Hepatic stellate cell (primary cell): Measurements from ENCODE around the gene KLRD1.
A peak's percentile ranks its signal among the peaks of the same experiment; 100 is the strongest.
"Not testable (repeated sequence)": the region's sequence is repeated elsewhere in the genome, so short reads cannot be mapped to it uniquely, and the experiment has no call there.

ENCODE experiments used
- DNase-seq: peaks from one replicate; pipeline ENCODE4 v3.0.0; 2011; ENCODE audit warnings: low spot score

The KLRD1 gene, protein sequence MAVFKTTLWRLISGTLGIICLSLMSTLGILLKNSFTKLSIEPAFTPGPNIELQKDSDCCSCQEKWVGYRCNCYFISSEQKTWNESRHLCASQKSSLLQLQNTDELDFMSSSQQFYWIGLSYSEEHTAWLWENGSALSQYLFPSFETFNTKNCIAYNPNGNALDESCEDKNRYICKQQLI

GRCh38 chr12:10307630-10308029, at the start of gene KLRD1:
KLRD1 (plus strand) TSS chr12:10307870; CDS start chr12:10308078, 208 bp downstream.
- DNase-seq, result no peak

DNA sequence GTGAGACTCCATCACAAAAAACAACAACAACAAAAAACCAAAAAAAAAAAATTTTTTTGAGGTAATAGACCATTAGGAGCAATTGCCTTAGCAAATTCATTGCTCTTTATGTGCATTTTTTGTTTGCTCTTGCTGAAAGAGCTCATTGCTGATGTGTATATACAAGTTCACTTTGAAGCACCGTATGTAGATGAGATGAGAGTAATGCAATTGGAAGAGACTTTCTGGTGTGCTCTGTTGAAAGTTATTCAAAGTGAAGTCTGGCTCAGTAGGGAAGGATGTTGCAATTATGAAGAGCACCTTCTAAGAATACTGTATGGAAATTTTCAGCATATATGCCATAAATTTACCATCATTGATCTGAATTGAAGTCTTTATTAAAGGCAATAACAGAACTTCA, 46.7 kb upstream of the KLRD1 start:
- no peak for DNase-seq

- DNase-seq, result no peak
Observed at GRCh38 chr12:10268037-10268436, 39.6 kb upstream of the KLRD1 start.

- no peak for DNase-seq
Observed at GRCh38 chr12:10272467-10272866, 35.2 kb upstream of the KLRD1 start.

DNA sequence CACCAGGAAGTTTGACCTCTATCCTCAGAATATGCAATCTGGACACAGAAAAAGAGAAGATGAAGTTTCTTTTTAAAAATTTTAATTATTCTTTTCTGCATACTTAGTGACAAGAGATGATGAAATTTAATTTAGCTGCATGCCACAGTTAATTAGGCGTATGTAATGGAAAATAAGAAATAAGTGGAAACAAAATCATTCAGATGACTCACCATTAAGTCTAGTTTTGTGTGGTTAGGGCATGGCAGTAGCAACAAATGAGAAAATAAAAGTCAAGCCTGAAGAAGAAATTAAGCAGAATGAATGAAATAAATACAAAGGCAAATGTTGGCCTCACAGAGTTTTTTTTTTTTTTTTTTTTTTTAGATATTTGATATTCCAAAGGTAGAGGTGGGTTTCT, 30.9 kb upstream of the KLRD1 start:
- DNase-seq, result no peak

DNA sequence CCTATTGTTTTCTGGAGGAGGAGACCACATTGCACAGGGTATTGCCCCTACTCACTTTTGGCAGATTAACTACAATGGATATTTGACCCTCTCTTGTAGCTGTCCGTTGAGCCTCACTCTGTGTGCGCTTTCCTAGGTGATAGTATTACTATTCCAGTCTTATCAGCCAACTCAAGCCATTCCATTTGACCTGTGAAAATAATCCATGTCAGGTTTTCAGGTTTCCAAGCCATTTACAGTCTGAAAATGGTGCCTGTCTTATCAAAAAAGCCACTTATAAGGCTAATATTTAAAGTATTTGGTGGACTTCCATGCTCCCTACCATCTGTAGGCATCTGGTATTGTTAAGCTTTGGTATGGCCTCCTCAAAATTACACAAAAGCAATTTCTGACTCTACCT, 29.6 kb upstream of the KLRD1 start:
- DNase-seq, result no peak

DNA sequence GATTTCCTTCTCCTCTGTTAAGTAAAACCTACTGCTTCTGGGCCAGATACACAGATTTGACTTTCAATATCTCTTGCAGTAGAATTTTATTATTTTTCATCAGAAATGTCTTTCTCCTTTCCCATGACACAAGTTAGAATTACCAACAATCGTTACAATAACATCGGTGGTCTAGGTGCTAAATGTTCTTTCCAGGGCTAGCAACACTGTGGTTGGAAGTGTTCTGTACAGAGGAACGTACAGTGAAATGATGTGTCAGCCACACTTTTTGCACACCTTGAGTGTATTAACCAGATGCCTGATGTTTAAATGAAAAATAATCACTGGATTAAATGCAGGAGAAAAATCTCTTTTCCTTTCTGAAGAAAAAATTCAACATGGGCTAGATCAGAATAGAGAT, 27.7 kb upstream of the KLRD1 start:
- no peak for DNase-seq

DNA sequence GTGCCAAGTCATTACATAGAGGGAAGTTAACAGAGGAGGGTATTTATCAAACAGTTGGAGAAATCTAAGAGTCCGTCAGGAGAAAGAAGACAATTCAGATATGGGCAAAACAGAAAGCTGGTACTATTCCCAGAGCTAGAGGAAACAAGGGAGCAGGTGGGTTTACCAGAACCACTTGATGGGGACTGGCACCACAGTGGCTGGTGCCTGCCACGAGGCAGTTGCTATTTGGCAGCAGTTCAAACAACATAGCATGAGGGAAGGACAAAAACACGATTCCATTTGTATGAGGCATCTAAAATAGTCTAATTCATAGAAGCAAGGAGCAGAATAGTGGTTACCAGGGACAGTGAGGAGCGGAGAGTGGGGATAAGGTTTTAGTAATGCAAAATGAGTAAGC, 24.6 kb upstream of the KLRD1 start:
- DNase-seq, result no peak

GRCh38 chr12:10285919-10286318, 21.8 kb upstream of the KLRD1 start:
- DNase-seq, result no peak

- no peak for DNase-seq
Observed at GRCh38 chr12:10289005-10289754, 18.5 kb upstream of the KLRD1 start.

- no peak for DNase-seq
Observed at GRCh38 chr12:10291030-10291429, 16.6 kb upstream of the KLRD1 start.

- no peak for DNase-seq
Observed at GRCh38 chr12:10293151-10293550, 14.5 kb upstream of the KLRD1 start.

- no peak for DNase-seq
Observed at GRCh38 chr12:10293570-10294227, 14.0 kb upstream of the KLRD1 start.

DNA sequence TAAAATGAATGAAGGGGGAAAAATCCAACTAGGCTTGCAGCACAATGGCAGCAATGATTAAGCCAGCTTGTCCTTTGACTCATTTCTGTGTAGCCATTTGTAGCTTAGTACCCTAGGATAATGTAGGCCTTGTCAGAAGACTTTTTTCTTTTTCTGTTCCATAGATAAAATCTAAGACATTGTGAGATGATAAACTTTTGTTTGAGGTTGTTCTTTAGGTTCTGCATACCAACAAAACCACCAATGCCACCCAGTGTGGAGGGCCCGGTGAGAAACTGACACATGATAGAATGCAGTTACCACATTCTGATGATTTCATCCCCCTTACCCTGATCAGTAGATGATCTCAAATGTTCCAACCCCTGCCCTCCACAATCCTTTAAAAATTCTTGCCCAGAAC, 6.6 kb upstream of the KLRD1 start:
- DNase-seq, result no peak

DNA sequence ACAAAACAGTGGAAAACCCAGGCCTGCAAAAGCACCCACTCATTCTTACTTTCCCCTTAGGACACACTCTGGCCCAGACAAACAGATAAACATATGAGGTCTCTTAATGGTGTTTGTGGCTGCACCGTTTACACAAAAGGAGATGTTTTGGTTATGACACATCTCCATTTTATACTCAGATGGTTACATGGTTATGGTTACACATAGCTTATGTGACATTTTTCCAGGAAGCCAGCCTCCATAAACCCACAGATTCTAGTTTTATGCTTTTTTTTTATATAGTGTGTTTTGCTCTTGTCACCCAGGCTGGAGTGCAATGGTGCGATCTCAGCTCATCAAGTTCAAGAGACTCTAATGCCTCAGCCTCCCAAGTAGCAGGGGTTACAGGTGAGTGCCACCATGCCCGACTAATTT, 3.5 kb upstream of the KLRD1 start:
- DNase-seq, result no peak

GRCh38 chr12:10305411-10305810, 2.3 kb upstream of the KLRD1 start:
- DNase-seq, result no peak

DNA sequence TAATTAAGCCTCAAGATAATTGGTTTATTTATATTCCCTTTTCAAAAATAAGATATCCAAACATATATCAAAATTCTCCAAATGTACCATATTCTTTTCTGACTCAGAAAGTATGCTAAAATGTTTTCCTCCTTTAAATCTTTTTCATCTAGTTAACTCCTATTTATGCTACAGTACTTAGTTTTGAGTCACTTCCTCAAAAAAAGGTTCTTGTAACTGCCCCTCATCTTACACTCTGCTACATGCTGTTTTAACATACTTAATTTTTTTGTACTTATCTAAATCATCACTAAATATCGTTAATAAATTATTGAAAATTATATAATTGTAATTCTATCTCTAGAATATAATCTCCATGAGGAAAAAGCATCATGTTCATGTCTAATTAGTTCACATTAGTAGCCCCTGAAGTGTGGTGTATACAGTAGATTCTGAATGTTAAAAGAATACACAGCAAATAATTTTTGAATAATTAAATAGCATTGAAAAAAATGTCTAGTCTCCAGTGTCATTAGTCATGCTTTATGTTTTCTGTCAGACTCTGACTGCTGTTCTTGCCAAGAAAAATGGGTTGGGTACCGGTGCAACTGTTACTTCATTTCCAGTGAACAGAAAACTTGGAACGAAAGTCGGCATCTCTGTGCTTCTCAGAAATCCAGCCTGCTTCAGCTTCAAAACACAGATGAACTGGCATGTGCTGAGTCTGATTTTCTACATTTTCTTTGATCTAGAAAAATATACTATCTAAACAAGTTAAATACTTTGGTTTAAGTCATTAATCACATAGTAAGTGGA, 3.5 kb downstream of the KLRD1 start:
- DNase-seq, result no peak

- DNase-seq, result no peak
Observed at GRCh38 chr12:10319388-10319787, 11.7 kb downstream of the KLRD1 start.

- DNase-seq, result no peak
Observed at GRCh38 chr12:10320643-10321042, 13.0 kb downstream of the KLRD1 start.

DNA sequence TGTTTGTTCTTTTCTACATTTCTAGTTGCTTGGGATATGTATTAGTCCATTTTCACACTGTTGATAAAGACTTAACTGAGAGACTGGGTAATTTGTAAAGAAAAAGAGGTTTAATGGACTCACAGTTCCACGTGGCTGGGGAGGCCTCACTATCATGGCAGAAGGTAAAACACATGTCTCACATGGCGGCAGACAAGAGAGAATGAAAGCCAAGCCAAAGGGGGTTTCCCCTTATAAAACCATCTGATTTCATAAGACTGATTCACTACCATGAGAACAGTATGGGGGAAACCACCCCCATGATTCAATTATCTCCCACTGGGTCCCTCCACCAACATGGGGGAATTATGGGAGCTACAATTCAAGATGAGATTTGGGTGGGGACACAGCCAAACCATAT, 21.0 kb downstream of the KLRD1 start:
- not testable (repeated sequence) for DNase-seq

DNA sequence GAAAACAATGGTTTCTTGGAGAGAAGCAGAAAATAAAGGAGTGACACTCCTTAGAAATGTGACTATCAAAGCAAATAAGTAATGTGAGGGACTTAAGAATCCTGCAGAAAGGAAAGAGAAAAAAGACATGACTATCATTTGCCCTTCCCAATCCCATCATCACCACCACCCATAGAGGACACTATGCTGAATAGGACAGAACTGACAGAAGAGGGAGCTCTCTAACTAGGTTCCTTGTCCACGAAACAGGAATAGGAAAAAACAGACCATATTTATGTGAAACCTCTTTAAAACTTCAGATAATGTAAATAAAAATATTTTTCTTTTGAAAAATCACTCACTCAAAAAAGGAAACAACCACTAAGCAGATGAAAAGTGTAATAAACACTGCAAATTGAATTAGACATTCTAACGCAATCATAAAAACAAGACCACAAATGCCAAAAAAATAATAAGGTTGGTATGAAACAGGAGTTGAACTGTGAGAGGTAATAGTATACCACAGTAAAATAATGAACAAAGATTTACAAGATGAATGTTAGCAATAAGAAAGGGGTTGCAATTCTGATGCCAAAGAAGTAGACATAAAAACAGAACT, 24.1 kb downstream of the KLRD1 start:
- peak; percentile 42 for DNase-seq

DNA sequence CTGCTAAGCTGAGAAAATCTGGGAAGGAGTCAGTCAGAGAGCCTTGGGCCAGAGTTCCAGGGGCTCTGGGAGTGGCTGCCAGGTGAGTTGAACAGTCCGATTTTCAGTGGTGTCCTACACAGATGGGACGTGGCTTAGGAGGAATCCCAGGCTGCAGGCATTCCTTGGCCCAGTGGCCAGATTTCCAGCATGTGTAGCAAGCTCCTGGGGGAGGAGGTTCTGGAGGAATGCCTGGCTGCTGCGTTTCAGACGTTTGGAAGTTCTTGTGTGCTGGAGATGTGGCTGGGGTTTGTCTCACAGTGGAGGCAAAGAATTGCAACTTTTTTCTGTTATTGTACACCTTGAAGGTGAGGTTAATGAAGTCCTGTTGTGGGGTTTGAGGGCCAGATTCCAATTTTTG, 28.5 kb downstream of the KLRD1 start:
- not testable (repeated sequence) for DNase-seq
